Loucy (cell line): ENCODE data around the gene LMO7.

Experiments used
- H2AFZ ChIP-seq: fragments of 200-600 bp; sonication (generic); 2 replicates; pipeline ENCODE4 v1.6.0; 2016; ENCODE audit warnings: antibody characterized with exemption, mild to moderate bottlenecking, low read length, moderate library complexity
- H3F3A ChIP-seq: fragments of 200-600 bp; 2 replicates; pipeline ENCODE4 v1.6.0; 2016; ENCODE audit warnings: antibody characterized with exemption, low read depth, mild to moderate bottlenecking
- H3K27me3 ChIP-seq: fragments of 200-600 bp; sonication (generic); 2 replicates; pipeline ENCODE4 v1.6.1; 2014; ENCODE audit warnings: low read length, mild to moderate bottlenecking; ENCODE audit not compliant: insufficient read depth, poor library complexity, severe bottlenecking
- H3K36me3 ChIP-seq: fragments of 200-600 bp; sonication (generic); 2 replicates; pipeline ENCODE4 v1.6.1; 2016; ENCODE audit warnings: low read length; ENCODE audit not compliant: insufficient read depth
- H3K4me1 ChIP-seq: fragments of 200-600 bp; sonication (generic); 2 replicates; pipeline ENCODE4 v1.5.1; 2014; ENCODE audit warnings: low read length, mild to moderate bottlenecking; ENCODE audit not compliant: insufficient read depth, poor library complexity, severe bottlenecking
- H3K4me2 ChIP-seq: fragments of 200-600 bp; sonication (generic); 2 replicates; pipeline ENCODE4 v1.6.0; 2014; ENCODE audit warnings: antibody characterized with exemption, low read length, low read depth, mild to moderate bottlenecking; ENCODE audit not compliant: poor library complexity, severe bottlenecking
- H3K4me3 ChIP-seq: fragments of 200-600 bp; sonication (generic); 2 replicates; pipeline ENCODE4 v1.5.1; 2014; ENCODE audit warnings: low read length, mild to moderate bottlenecking, mixed read lengths; ENCODE audit not compliant: poor library complexity, severe bottlenecking
- H3K79me2 ChIP-seq: fragments of 200-600 bp; sonication (generic); 2 replicates; pipeline ENCODE4 v1.6.1; 2014; ENCODE audit warnings: low read length; ENCODE audit not compliant: insufficient read depth
- H3K9ac ChIP-seq: fragments of 200-600 bp; sonication (generic); 2 replicates; pipeline ENCODE4 v1.6.0; 2014; ENCODE audit warnings: mild to moderate bottlenecking, low read depth, low read length, moderate library complexity; ENCODE audit not compliant: poor library complexity, severe bottlenecking
- H3K9me2 ChIP-seq: fragments of 200-600 bp; sonication (generic); replicated peaks from 2 replicates; pipeline ENCODE4 v1.6.1; 2016; ENCODE audit warnings: low read depth, low read length, mixed read lengths
- H3K9me3 ChIP-seq: fragments of 200-600 bp; sonication (generic); 2 replicates; pipeline ENCODE4 v1.6.1; 2014; ENCODE audit warnings: mild to moderate bottlenecking, antibody characterized with exemption, low read length, low read depth; ENCODE audit not compliant: insufficient read depth
- H4K20me1 ChIP-seq: fragments of 200-600 bp; sonication (generic); 2 replicates; pipeline ENCODE4 v1.6.0; 2014; ENCODE audit warnings: antibody characterized with exemption, low read length, mild to moderate bottlenecking; ENCODE audit not compliant: insufficient read depth, poor library complexity, severe bottlenecking
- CTCF ChIP-seq: fragments of 200-600 bp; sonication (generic); conservative IDR thresholded peaks from 2 replicates; pipeline ENCODE4 v1.5.1; 2014; ENCODE audit warnings: mild to moderate bottlenecking, antibody characterized with exemption, low read length
- EZH2phosphoT487 ChIP-seq: fragments of 200-600 bp; IDR thresholded peaks from 2 replicates; pipeline ENCODE4 v1.6.1; 2018; ENCODE audit warnings: antibody characterized with exemption, mild to moderate bottlenecking, moderate library complexity, borderline replicate concordance

Gene LMO7

GRCh38 chr13:75610466-75610865 is 25.7 kb upstream of the LMO7 start:
- no peaks in the 10 kb centered on the region for H3K9me2 ChIP-seq
- no peak overlapping the region for H3K9ac ChIP-seq
- no peaks in the 10 kb centered on the region for H3K79me2 ChIP-seq
- H3K36me3 ChIP-seq: peaks cover 27% of the 10 kb centered on the region; the same call in 1 of the 2 replicates
- no peaks in the 10 kb centered on the region for H3K27me3 ChIP-seq
- no peak for TF ChIP-seq CTCF
- TF ChIP-seq EZH2phosphoT487: no peak
- H3K4me2 ChIP-seq: no peak overlapping the region
- no peak overlapping the region for H3K4me3 ChIP-seq
- no peaks in the 10 kb centered on the region for H3K4me1 ChIP-seq
- H2AFZ ChIP-seq: no peak overlapping the region
- H4K20me1 ChIP-seq: no peaks in the 10 kb centered on the region
- H3F3A ChIP-seq: no peaks in the 10 kb centered on the region
- H3K9me3 ChIP-seq: no peaks in the 10 kb centered on the region

GRCh38 chr13:75612354-75612753 is 23.8 kb upstream of the LMO7 start:
- no peak overlapping the region for H3K9ac ChIP-seq
- no peak overlapping the region for H2AFZ ChIP-seq
- H3K36me3 ChIP-seq: peaks cover 9% of the 10 kb centered on the region; the same call in 1 of the 2 replicates
- H3K4me3 ChIP-seq: no peak overlapping the region
- no peaks in the 10 kb centered on the region for H3K79me2 ChIP-seq
- no peaks in the 10 kb centered on the region for H3K27me3 ChIP-seq
- H3F3A ChIP-seq: no peaks in the 10 kb centered on the region
- H3K9me2 ChIP-seq: no peaks in the 10 kb centered on the region
- no peaks in the 10 kb centered on the region for H3K4me1 ChIP-seq
- H3K4me2 ChIP-seq: no peak overlapping the region
- H4K20me1 ChIP-seq: no peaks in the 10 kb centered on the region
- no peaks in the 10 kb centered on the region for H3K9me3 ChIP-seq
- TF ChIP-seq EZH2phosphoT487: no peak
- TF ChIP-seq CTCF: no peak

GRCh38 chr13:75617230-75617629 is 18.9 kb upstream of the LMO7 start:
- Histone ChIP-seq H3K4me1 (no peaks in the 10 kb centered on the region), H3F3A (no peaks in the 10 kb centered on the region), H3K9me3 (no peaks in the 10 kb centered on the region), H3K9me2 (no peaks in the 10 kb centered on the region), H3K27me3 (no peaks in the 10 kb centered on the region), H3K36me3 (no peaks in the 10 kb centered on the region), H2AFZ (no peak overlapping the region), H3K79me2 (no peaks in the 10 kb centered on the region), H3K4me3 (no peak overlapping the region), H4K20me1 (no peaks in the 10 kb centered on the region), H3K9ac (no peak overlapping the region), H3K4me2 (no peak overlapping the region)
- TF ChIP-seq EZH2phosphoT487: no peak
- TF ChIP-seq CTCF: no peak
